ENCODE data around the gene KRT6A.

- TF ChIP-seq GTF2A2 (tag; IDR thresholded peaks at IDR 0.05) = no peak
- TF ChIP-seq TAF7 (tag; IDR thresholded peaks at IDR 0.05) = no peak
- no peak for TF ChIP-seq CTCF (IDR thresholded peaks at IDR 0.05 in 2 of 3, conservative IDR thresholded peaks at IDR 0.05 in 1 of 3; ENCODE audit: insufficient read depth in 2 of 3, low read depth in 1 of 3, low read length in 3 of 3)
- TF ChIP-seq ZNF707 (CRISPR knock-in tag; conservative IDR thresholded peaks at IDR 0.05) = no peak
- TF ChIP-seq MYBL2 (IDR thresholded peaks at IDR 0.05; ENCODE audit: low read depth) = no peak
- TF ChIP-seq MYBL2 (CRISPR knock-in tag; IDR thresholded peaks at IDR 0.05; ENCODE audit: borderline replicate concordance) = no peak
- no peak for TF ChIP-seq ELF1 (tag; IDR thresholded peaks at IDR 0.05)
- no peak for TF ChIP-seq POLR2A (conservative IDR thresholded peaks at IDR 0.05)
Measured at GRCh38 chr12:52441320-52441911, 51.6 kb downstream of the KRT6A start.
